Progenitor cell of endocrine pancreas (in vitro differentiated cells): ENCODE measurements around the gene NR5A2. TPM values are rescaled to one million over a fixed set of nuclear protein-coding genes. Genes with fewer than 3 reads are reported as not detected.

Source experiments
- DNase-seq: peaks from one replicate; pipeline ENCODE4 v3.0.0; 2021; ENCODE audit warnings: low spot score; ENCODE audit not compliant: unreplicated experiment
- H3K27ac Mint-ChIP-seq: 2 replicates; pipeline ENCODE4 v1.8.0; 2021; ENCODE audit warnings: mild to moderate bottlenecking, moderate library complexity, mixed read lengths
- H3K27me3 Mint-ChIP-seq: 2 replicates; pipeline ENCODE4 v1.8.0; 2021; ENCODE audit warnings: mixed read lengths
- H3K36me3 Mint-ChIP-seq: 2 replicates; pipeline ENCODE4 v1.8.0; 2022; ENCODE audit warnings: mixed read lengths; ENCODE audit not compliant: insufficient read depth
- H3K4me1 Mint-ChIP-seq: 2 replicates; pipeline ENCODE4 v1.8.0; 2021; ENCODE audit warnings: low read depth, mixed read lengths
- H3K4me3 Mint-ChIP-seq: 2 replicates; pipeline ENCODE4 v1.8.0; 2021; ENCODE audit warnings: low read depth, mild to moderate bottlenecking, moderate library complexity, mixed read lengths
- H3K9me3 Mint-ChIP-seq: 2 replicates; pipeline ENCODE4 v1.8.0; 2021; ENCODE audit warnings: low read depth, mixed read lengths
- CTCF ChIP-seq: fragments of 200-600 bp; sonication (generic); IDR thresholded peaks from one replicate; pipeline ENCODE4 v1.5.0; 2021; ENCODE audit warnings: antibody characterized with exemption, mild to moderate bottlenecking; ENCODE audit not compliant: unreplicated experiment
- total RNA-seq: library from RNA; stranded (reverse); gene quantifications from 2 replicates; pipeline ENCODE4 v1.2.1, GENCODE V29; 2021

Gene NR5A2
- total RNA-seq, 1 donor from 2014 or later: 23.2 TPM

- H3K4me1 Mint-ChIP-seq: peaks cover 11% of the 10 kb centered on the region
- H3K36me3 Mint-ChIP-seq: peaks cover 5% of the 10 kb centered on the region
- no peak for TF ChIP-seq CTCF
- H3K27ac Mint-ChIP-seq: no peak overlapping the region
- H3K9me3 Mint-ChIP-seq: no peaks in the 10 kb centered on the region
- no peak for DNase-seq
- H3K27me3 Mint-ChIP-seq: peaks cover 3% of the 10 kb centered on the region
- no peak overlapping the region for H3K4me3 Mint-ChIP-seq
These were observed 69.3 kb downstream of the NR5A2 start for GRCh38 chr1:200096774-200097173.

- no peak for DNase-seq
- peaks cover 5% of the 10 kb centered on the region for H3K36me3 Mint-ChIP-seq
- H3K27ac Mint-ChIP-seq: no peak overlapping the region
- TF ChIP-seq CTCF: no peak
- no peak overlapping the region for H3K4me3 Mint-ChIP-seq
- peaks cover 3% of the 10 kb centered on the region for H3K27me3 Mint-ChIP-seq
- no peaks in the 10 kb centered on the region for H3K9me3 Mint-ChIP-seq
- H3K4me1 Mint-ChIP-seq: peaks cover 6% of the 10 kb centered on the region
These were observed 71.5 kb downstream of the NR5A2 start for GRCh38 chr1:200099040-200099439.

GRCh38 chr1:200103966-200104583, 76.6 kb downstream of the NR5A2 start:
- no peak for TF ChIP-seq CTCF
- Mint-ChIP-seq H3K9me3 (no peaks in the 10 kb centered on the region), H3K36me3 (peaks cover 1% of the 10 kb centered on the region), H3K4me3 (no peak overlapping the region), H3K27me3 (no peaks in the 10 kb centered on the region), H3K4me1 (peaks cover 19% of the 10 kb centered on the region), H3K27ac (no peak overlapping the region)
- DNase-seq: no peak

GRCh38 chr1:200107004-200107470, 79.5 kb downstream of the NR5A2 start:
- Mint-ChIP-seq H3K36me3 (peaks cover 7% of the 10 kb centered on the region), H3K27me3 (no peaks in the 10 kb centered on the region), H3K4me3 (no peak overlapping the region), H3K9me3 (no peaks in the 10 kb centered on the region), H3K27ac (peak overlapping the region; percentile 30), H3K4me1 (peaks cover 15% of the 10 kb centered on the region)
- DNase-seq: no peak
- no peak for TF ChIP-seq CTCF

- no peak overlapping the region for H3K4me3 Mint-ChIP-seq
- H3K36me3 Mint-ChIP-seq: peaks cover 10% of the 10 kb centered on the region
- DNase-seq: no peak
- no peaks in the 10 kb centered on the region for H3K9me3 Mint-ChIP-seq
- H3K27ac Mint-ChIP-seq: no peak overlapping the region
- H3K27me3 Mint-ChIP-seq: no peaks in the 10 kb centered on the region
- H3K4me1 Mint-ChIP-seq: peaks cover 15% of the 10 kb centered on the region
- no peak for TF ChIP-seq CTCF
These were observed 81.1 kb downstream of the NR5A2 start for GRCh38 chr1:200108659-200109058.
